Astrocyte (in vitro differentiated cells and primary cell): Measurements from ENCODE around the gene GPD2. TPM values are rescaled to one million over a fixed set of nuclear protein-coding genes. Genes with fewer than 3 reads are reported as not detected.

Experiments used
- DNase-seq: peaks from one replicate; pipeline ENCODE4 v3.0.0-alpha.2; 2010; ENCODE audit warnings: low read depth
- FAIRE-seq: peaks from 2 replicates; lab custom pipeline; 2011; peaks lifted over from hg19 to GRCh38; lab: Jason Lieb, UNC
- H2AFZ ChIP-seq: 2 replicates; pipeline ENCODE4 v1.6.0; 2012; ENCODE audit warnings: low read depth, low read length, inconsistent platforms
- H3K27ac ChIP-seq: 2 replicates; pipeline ENCODE4 v1.5.1; 2011; ENCODE audit warnings: low read depth, low read length, inconsistent platforms
- H3K27me3 ChIP-seq: 2 replicates; pipeline ENCODE4 v1.6.0; 2011; ENCODE audit warnings: low read length, inconsistent platforms; ENCODE audit not compliant: insufficient read depth
- H3K36me3 ChIP-seq: 2 replicates; pipeline ENCODE4 v1.5.1; 2011; ENCODE audit warnings: low read length, inconsistent platforms; ENCODE audit not compliant: insufficient read depth
- H3K4me1 ChIP-seq: 2 replicates; pipeline ENCODE4 v1.5.1; 2011; ENCODE audit warnings: low read length, inconsistent platforms; ENCODE audit not compliant: insufficient read depth
- H3K4me2 ChIP-seq: 2 replicates; pipeline ENCODE4 v1.6.0; 2012; ENCODE audit warnings: low read length, inconsistent platforms
- H3K4me3 ChIP-seq: 2 replicates; pipeline ENCODE4 v1.5.1; 2011; ENCODE audit warnings: low read depth, mild to moderate bottlenecking, low read length, inconsistent platforms; ENCODE audit not compliant: insufficient read depth
- H3K79me2 ChIP-seq: 2 replicates; pipeline ENCODE4 v1.6.0; 2012; ENCODE audit warnings: mild to moderate bottlenecking, low read length, inconsistent platforms; ENCODE audit not compliant: insufficient read depth
- H3K9ac ChIP-seq: 2 replicates; pipeline ENCODE4 v1.6.0; 2012; ENCODE audit warnings: mild to moderate bottlenecking, low read length, inconsistent platforms
- H3K9me3 ChIP-seq: 2 replicates; pipeline ENCODE4 v1.5.1; 2012; ENCODE audit warnings: low read depth, mild to moderate bottlenecking, low read length, inconsistent platforms; ENCODE audit not compliant: insufficient read depth
- H4K20me1 ChIP-seq: 2 replicates; pipeline ENCODE4 v1.6.0; 2012; ENCODE audit warnings: low read length, inconsistent platforms; ENCODE audit not compliant: insufficient read depth
- H3K27ac Mint-ChIP-seq: one replicate; pipeline ENCODE4 v1.8.0; 2021; ENCODE audit warnings: mild to moderate bottlenecking, mixed read lengths; ENCODE audit not compliant: unreplicated experiment
- H3K27me3 Mint-ChIP-seq: one replicate; pipeline ENCODE4 v1.8.0; 2021; ENCODE audit warnings: low read depth, mixed read lengths; ENCODE audit not compliant: unreplicated experiment
- H3K36me3 Mint-ChIP-seq: one replicate; pipeline ENCODE4 v1.8.0; 2021; ENCODE audit warnings: low read depth, mixed read lengths; ENCODE audit not compliant: unreplicated experiment
- H3K4me1 Mint-ChIP-seq: one replicate; pipeline ENCODE4 v1.8.0; 2021; ENCODE audit warnings: low read depth, mixed read lengths; ENCODE audit not compliant: unreplicated experiment
- H3K4me3 Mint-ChIP-seq: one replicate; pipeline ENCODE4 v1.8.0; 2021; ENCODE audit warnings: mild to moderate bottlenecking, moderate library complexity, mixed read lengths; ENCODE audit not compliant: unreplicated experiment
- H3K9me3 Mint-ChIP-seq: one replicate; pipeline ENCODE4 v1.8.0; 2021; ENCODE audit warnings: mild to moderate bottlenecking, mixed read lengths; ENCODE audit not compliant: unreplicated experiment
- CTCF ChIP-seq: IDR thresholded peaks from 2 replicates; pipeline ENCODE4 v1.5.1; 2011; ENCODE audit warnings: low read depth, mild to moderate bottlenecking, inconsistent platforms, low read length, moderate library complexity; ENCODE audit not compliant: insufficient read depth
- EZH2 ChIP-seq: IDR thresholded peaks from 2 replicates; pipeline ENCODE4 v1.6.1; 2012; ENCODE audit warnings: mild to moderate bottlenecking, low read length, inconsistent platforms; ENCODE audit not compliant: insufficient read depth
- total RNA-seq: library from RNA; stranded (reverse); gene quantifications from 2 replicates; pipeline ENCODE4 v1.2.1, GENCODE V29; 2021

GPD2 gene
- total RNA-seq, 1 donor from 2014 or later: 29.0 TPM

DNA sequence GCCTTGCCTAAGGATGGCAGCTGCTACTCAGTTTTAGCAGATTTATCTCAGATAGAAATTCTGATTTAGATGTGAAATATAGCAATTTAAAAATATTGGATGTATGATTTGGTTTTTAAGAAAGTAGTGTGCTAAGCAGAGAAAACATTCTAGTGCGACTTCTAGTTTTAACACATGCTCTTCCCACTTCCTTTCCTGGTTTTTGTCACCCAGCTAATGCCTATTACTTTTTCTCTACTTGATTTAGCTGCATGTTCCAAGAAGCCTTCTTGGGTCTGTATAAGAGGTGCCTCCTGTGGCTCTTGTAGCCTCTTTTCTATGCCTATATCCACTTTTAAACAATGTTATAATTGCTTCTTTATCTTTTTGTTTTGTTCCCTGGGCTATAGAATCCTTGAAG lies 53.0 kb downstream of the GPD2 start:
- Histone ChIP-seq H3K79me2 (peaks cover 24% of the 10 kb centered on the region), H3K4me2 (no peak overlapping the region), H3K27ac (no peak overlapping the region), H2AFZ (no peak overlapping the region), H3K27me3 (no peaks in the 10 kb centered on the region), H3K4me3 (no peak overlapping the region), H4K20me1 (peaks cover 4% of the 10 kb centered on the region), H3K36me3 (peaks cover 2% of the 10 kb centered on the region), H3K9ac (no peak overlapping the region), H3K4me1 (peaks cover 4% of the 10 kb centered on the region), H3K9me3 (no peaks in the 10 kb centered on the region)
- TF ChIP-seq CTCF (no peak), EZH2 (no peak)
- no peak overlapping the region for H3K27ac Mint-ChIP-seq
- peaks cover 3% of the 10 kb centered on the region for H3K4me1 Mint-ChIP-seq
- no peaks in the 10 kb centered on the region for H3K27me3 Mint-ChIP-seq
- DNase-seq (no peak), FAIRE-seq (no peak)
- H3K9me3 Mint-ChIP-seq: no peaks in the 10 kb centered on the region
- no peaks in the 10 kb centered on the region for H3K36me3 Mint-ChIP-seq
- H3K4me3 Mint-ChIP-seq: no peak overlapping the region

GRCh38 chr2:156489750-156490465 lies 53.7 kb downstream of the GPD2 start:
- TF ChIP-seq CTCF (no peak), EZH2 (no peak)
- DNase-seq (no peak), FAIRE-seq (no peak)
- no peak overlapping the region for H3K27ac ChIP-seq
- H3K27me3 Mint-ChIP-seq: no peaks in the 10 kb centered on the region
- H3K79me2 ChIP-seq: peaks cover 21% of the 10 kb centered on the region
- peaks cover 3% of the 10 kb centered on the region for H3K4me1 Mint-ChIP-seq
- H3K4me3 ChIP-seq: no peak overlapping the region
- H3K27me3 ChIP-seq: no peaks in the 10 kb centered on the region
- H3K4me3 Mint-ChIP-seq: no peak overlapping the region
- no peaks in the 10 kb centered on the region for H3K9me3 Mint-ChIP-seq
- H3K4me2 ChIP-seq: no peak overlapping the region
- no peak overlapping the region for H3K27ac Mint-ChIP-seq
- H3K9ac ChIP-seq: no peak overlapping the region
- no peak overlapping the region for H2AFZ ChIP-seq
- peaks cover 4% of the 10 kb centered on the region for H4K20me1 ChIP-seq
- H3K4me1 ChIP-seq: peaks cover 4% of the 10 kb centered on the region
- H3K36me3 Mint-ChIP-seq: no peaks in the 10 kb centered on the region
- H3K9me3 ChIP-seq: no peaks in the 10 kb centered on the region
- peaks cover 2% of the 10 kb centered on the region for H3K36me3 ChIP-seq

DNA sequence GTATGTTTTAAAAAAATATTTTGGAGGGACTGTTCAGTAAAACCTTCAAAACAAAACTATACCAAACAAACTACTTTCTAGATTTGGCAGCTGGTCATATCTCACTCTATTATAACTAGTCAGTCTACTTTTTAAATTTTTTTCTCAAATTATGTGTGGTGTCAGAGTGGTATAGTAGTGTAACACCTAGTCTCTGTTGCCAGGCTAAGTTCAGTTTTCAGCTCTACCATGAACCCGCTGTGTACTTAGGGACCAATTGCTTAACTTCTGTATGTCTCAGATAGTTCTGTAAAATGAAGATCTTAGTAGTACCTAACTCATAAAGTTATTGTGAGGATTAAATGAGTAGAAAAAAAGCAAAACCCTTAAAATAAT lies 54.3 kb downstream of the GPD2 start:
- TF ChIP-seq EZH2: no peak
- no peak for TF ChIP-seq CTCF
- FAIRE-seq: no peak
- H3K9me3 Mint-ChIP-seq: no peaks in the 10 kb centered on the region
- Histone ChIP-seq H4K20me1 (peaks cover 4% of the 10 kb centered on the region), H3K9ac (no peak overlapping the region), H3K27ac (no peak overlapping the region), H3K9me3 (no peaks in the 10 kb centered on the region), H3K79me2 (peaks cover 16% of the 10 kb centered on the region), H3K4me1 (peaks cover 4% of the 10 kb centered on the region), H3K36me3 (peaks cover 2% of the 10 kb centered on the region), H2AFZ (no peak overlapping the region), H3K4me2 (no peak overlapping the region), H3K4me3 (no peak overlapping the region), H3K27me3 (no peaks in the 10 kb centered on the region)
- H3K36me3 Mint-ChIP-seq: no peaks in the 10 kb centered on the region
- no peak overlapping the region for H3K27ac Mint-ChIP-seq
- DNase-seq: no peak
- H3K4me3 Mint-ChIP-seq: no peak overlapping the region
- peaks cover 3% of the 10 kb centered on the region for H3K4me1 Mint-ChIP-seq
- no peaks in the 10 kb centered on the region for H3K27me3 Mint-ChIP-seq
